ENCODE results near the gene CYP27C1.
"Not testable (repeated sequence)": the region's sequence is repeated elsewhere in the genome, so short reads cannot be mapped to it uniquely, and the experiment has no call there.

The CYP27C1 gene

DNA sequence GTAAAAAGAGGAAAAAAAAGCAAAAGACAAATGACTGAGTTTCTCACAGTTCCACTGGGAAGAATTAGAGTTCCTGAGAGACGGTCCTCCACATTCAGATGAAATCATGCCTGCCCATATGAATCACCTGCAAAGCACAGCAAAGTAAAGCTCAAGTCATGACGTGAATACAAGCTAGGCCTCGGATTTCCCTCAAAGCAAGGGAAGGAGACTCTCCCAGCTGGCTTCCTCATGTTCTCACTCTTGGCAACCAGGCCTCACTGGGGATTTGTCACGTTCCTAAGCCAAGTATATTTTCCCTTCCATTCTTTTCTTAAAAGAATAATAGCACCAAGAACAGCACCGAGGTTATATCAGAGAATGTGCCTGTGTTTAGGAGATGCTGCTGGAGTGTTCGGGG is 47.0 kb downstream of the CYP27C1 start:
- H3K4me3 ChIP-seq (ENCODE audit: insufficient read depth, low read depth, low read length, poor library complexity, severe bottlenecking), result no peak overlapping the region
- H3K36me3 ChIP-seq (ENCODE audit: control insufficient read depth, insufficient read depth, low read length), result no peaks in the 10 kb centered on the region
- H3K27ac ChIP-seq (ENCODE audit: insufficient read depth, low read length, poor library complexity, severe bottlenecking), result no peak overlapping the region

DNA sequence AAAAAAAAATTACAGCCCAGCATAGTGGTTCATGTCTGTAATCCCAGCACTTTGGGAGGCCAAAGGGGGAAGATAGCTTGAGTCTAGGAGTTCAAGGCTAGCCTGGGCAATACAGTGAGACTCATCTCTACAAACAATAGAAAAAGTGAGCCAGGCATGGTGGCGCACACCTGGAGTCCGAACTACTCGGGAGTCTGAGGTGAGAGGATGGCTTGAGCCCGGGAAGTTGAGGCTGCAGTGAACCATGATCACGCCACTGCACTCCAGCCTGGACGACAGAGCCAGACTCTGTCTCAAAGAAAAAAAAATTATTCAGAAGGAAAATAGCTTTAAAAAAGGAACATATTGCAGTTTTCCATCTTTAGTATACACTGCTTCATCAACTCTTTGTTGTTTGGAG is 47.8 kb downstream of the CYP27C1 start:
- Histone ChIP-seq H3K9me3 (ENCODE audit: control insufficient read depth, low read length) (no peaks in the 10 kb centered on the region), H3K27ac (ENCODE audit: insufficient read depth, low read length, poor library complexity, severe bottlenecking) (no peak overlapping the region), H3K4me1 (ENCODE audit: control insufficient read depth, insufficient read depth, low read length, poor library complexity, severe bottlenecking) (no peaks in the 10 kb centered on the region), H3K27me3 (replicated peaks; ENCODE audit: control insufficient read depth, insufficient read depth, low read length, poor library complexity, severe bottlenecking) (no peaks in the 10 kb centered on the region), H3K4me3 (ENCODE audit: insufficient read depth, low read depth, low read length, poor library complexity, severe bottlenecking) (no peak overlapping the region), H3K36me3 (ENCODE audit: control insufficient read depth, insufficient read depth, low read length) (no peaks in the 10 kb centered on the region)
- no peak for DNase-seq

More for the DNA sequence above, 47.0 kb downstream of the CYP27C1 start:
- no peak for DNase-seq
- no peaks in the 10 kb centered on the region for H3K9me3 ChIP-seq (ENCODE audit: control insufficient read depth, low read length)
- H3K27me3 ChIP-seq (replicated peaks; ENCODE audit: control insufficient read depth, insufficient read depth, low read length, poor library complexity, severe bottlenecking), result no peaks in the 10 kb centered on the region
- no peaks in the 10 kb centered on the region for H3K4me1 ChIP-seq (ENCODE audit: control insufficient read depth, insufficient read depth, low read length, poor library complexity, severe bottlenecking)

DNA sequence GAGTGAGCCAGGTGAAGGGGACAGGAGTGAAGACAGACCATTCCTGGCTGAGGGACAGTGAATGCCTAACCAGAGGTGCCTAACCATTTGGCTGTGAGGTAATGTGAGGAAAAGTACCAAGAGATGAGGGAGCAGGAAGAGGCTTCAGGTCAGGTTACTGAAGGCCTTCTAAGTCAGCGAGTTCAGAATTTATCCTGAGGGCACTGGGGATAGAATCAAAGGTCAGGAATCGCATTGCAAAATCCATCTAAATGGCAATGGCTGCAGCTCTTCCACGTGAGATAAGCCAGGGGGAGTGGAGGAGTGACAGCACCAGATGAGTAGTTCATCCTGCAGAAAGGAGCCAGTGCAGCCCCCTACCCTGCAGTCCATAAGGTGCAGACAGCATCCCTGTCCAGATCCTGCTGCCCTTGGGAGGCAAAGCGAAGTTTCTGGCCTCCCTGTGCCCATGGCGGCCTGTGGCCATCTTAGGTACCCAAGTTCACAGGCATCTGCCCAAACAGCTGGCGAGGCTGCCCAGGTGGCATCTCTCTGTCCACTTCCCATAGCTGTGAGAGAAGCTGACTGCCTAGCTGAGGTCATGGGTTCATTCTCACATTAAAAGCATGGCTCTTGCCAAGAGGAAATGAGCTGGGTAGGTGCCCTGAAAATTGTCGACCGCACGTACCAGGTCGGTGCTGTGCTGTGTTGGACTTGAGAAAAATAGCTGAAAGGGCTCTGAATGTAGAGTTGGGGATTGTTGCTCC is 49.5 kb downstream of the CYP27C1 start:
- no peak overlapping the region for H3K27ac ChIP-seq (ENCODE audit: insufficient read depth, low read length, poor library complexity, severe bottlenecking)
- no peaks in the 10 kb centered on the region for H3K4me1 ChIP-seq (ENCODE audit: control insufficient read depth, insufficient read depth, low read length, poor library complexity, severe bottlenecking)
- H3K9me3 ChIP-seq (ENCODE audit: control insufficient read depth, low read length), result no peaks in the 10 kb centered on the region
- no peaks in the 10 kb centered on the region for H3K36me3 ChIP-seq (ENCODE audit: control insufficient read depth, insufficient read depth, low read length)
- no peaks in the 10 kb centered on the region for H3K27me3 ChIP-seq (replicated peaks; ENCODE audit: control insufficient read depth, insufficient read depth, low read length, poor library complexity, severe bottlenecking)
- H3K4me3 ChIP-seq (ENCODE audit: insufficient read depth, low read depth, low read length, poor library complexity, severe bottlenecking), result no peak overlapping the region
- no peak for DNase-seq

DNA sequence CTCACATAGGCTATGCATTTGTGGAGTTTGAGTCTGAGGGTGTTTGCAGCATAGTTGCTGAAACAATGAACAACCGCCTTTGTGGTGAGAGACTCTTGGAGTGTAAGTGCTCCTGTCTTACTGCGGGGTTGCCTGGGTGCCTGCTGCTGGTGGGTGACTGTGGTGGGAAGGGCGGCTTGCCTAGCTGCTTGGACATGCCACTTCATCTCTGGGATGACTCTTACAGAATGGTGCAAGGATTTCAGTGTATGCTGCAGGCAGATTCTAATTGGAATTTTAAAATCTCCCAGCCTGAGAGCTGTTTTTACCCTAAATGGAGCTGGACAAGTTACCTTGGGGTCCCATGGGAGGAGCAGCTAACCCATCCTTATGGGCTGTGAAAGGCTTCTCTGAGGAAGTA is 50.1 kb downstream of the CYP27C1 start:
- no peaks in the 10 kb centered on the region for H3K27me3 ChIP-seq (replicated peaks; ENCODE audit: control insufficient read depth, insufficient read depth, low read length, poor library complexity, severe bottlenecking)
- no peak overlapping the region for H3K4me3 ChIP-seq (ENCODE audit: insufficient read depth, low read depth, low read length, poor library complexity, severe bottlenecking)
- H3K27ac ChIP-seq (ENCODE audit: insufficient read depth, low read length, poor library complexity, severe bottlenecking), result no peak overlapping the region
- H3K36me3 ChIP-seq (ENCODE audit: control insufficient read depth, insufficient read depth, low read length), result no peaks in the 10 kb centered on the region
- H3K9me3 ChIP-seq (ENCODE audit: control insufficient read depth, low read length), result no peaks in the 10 kb centered on the region
- H3K4me1 ChIP-seq (ENCODE audit: control insufficient read depth, insufficient read depth, low read length, poor library complexity, severe bottlenecking), result no peaks in the 10 kb centered on the region
- no peak for DNase-seq

DNA sequence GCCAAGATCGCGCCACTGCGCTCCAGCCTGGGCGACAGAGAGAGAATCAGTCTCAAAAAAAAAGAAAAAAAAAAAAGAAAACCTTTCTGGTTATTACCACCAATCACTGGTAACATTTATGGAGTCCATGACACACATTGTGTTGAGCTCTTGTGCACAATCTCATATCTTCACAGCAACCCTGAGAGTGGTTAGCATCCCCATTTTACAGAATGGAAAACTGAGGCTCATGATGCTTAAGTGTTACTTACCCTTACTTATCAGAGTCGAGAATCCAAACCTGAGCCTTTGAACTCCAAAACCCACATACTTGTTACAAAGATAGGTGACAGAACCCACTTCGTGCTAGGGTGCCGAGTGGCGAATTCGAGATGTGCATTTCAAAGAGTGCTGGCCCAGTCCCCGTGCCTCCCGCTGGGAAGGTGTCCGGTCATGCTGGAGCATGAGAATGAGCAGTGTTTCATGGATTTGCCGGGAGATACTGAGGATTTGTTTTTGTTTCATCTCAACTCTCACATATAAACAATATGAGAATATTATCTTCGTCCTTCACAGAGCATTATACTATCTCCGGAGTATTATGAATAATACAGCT is 50.9 kb downstream of the CYP27C1 start:
- no peaks in the 10 kb centered on the region for H3K36me3 ChIP-seq (ENCODE audit: control insufficient read depth, insufficient read depth, low read length)
- H3K27me3 ChIP-seq (replicated peaks; ENCODE audit: control insufficient read depth, insufficient read depth, low read length, poor library complexity, severe bottlenecking), result no peaks in the 10 kb centered on the region
- H3K4me1 ChIP-seq (ENCODE audit: control insufficient read depth, insufficient read depth, low read length, poor library complexity, severe bottlenecking), result no peaks in the 10 kb centered on the region
- H3K4me3 ChIP-seq (ENCODE audit: insufficient read depth, low read depth, low read length, poor library complexity, severe bottlenecking), result no peak overlapping the region
- DNase-seq, result no peak
- H3K27ac ChIP-seq (ENCODE audit: insufficient read depth, low read length, poor library complexity, severe bottlenecking), result no peak overlapping the region
- H3K9me3 ChIP-seq (ENCODE audit: control insufficient read depth, low read length), result no peaks in the 10 kb centered on the region

DNA sequence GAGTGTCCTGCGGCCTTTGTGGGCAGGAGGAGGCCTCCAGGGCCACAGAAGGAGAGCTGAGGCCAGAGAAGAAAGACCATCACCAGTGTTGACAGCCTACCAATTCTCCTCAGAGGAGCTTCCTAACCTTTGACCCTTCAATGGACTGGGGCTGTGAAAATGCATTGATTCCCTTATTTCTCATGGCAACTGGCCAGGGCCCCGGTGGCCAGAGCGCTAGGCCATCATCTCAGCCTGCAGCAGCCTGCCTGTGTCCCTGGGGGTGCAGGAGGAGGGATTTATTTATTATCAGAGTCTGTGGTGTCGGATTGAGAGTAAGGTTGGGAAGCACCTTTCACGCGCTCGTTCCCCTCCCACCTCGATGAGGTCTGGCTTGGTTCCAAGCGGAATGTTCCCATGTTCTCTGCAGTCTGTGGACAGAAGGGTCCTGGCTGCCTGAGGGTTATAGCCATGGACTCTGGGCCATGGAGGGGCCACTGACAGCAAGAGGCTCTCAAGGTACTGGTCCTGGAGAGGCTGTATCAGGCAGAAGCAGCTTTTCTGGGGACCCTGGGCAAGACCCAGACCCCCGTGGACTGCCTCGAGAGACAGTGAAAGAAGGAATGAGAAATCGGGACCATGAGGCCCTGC is 53.8 kb downstream of the CYP27C1 start:
- H3K27me3 ChIP-seq (replicated peaks; ENCODE audit: control insufficient read depth, insufficient read depth, low read length, poor library complexity, severe bottlenecking), result no peaks in the 10 kb centered on the region
- no peaks in the 10 kb centered on the region for H3K36me3 ChIP-seq (ENCODE audit: control insufficient read depth, insufficient read depth, low read length)
- no peak for DNase-seq
- H3K4me1 ChIP-seq (ENCODE audit: control insufficient read depth, insufficient read depth, low read length, poor library complexity, severe bottlenecking), result no peaks in the 10 kb centered on the region
- H3K4me3 ChIP-seq (ENCODE audit: insufficient read depth, low read depth, low read length, poor library complexity, severe bottlenecking), result no peak overlapping the region
- no peak overlapping the region for H3K27ac ChIP-seq (ENCODE audit: insufficient read depth, low read length, poor library complexity, severe bottlenecking)
- H3K9me3 ChIP-seq (ENCODE audit: control insufficient read depth, low read length), result no peaks in the 10 kb centered on the region

DNA sequence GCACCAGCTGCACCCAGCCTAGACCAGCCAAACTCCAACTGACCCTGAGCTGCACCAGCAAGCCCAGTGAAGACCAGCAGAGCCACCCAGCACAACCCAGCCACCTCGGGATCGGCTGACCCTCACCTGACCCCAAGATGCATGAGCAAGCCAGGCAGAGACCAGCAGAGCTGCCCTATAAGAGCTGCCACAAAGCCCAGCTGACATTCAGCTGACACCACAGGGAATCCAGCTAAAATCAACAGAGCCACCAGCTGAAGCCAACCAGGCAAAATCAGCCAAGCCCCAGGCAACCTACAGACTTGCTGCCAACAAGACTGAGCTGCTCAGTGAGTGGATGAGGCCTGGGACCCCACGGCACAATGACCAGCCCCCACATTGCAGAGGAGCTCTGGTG is 54.6 kb downstream of the CYP27C1 start:
- no peaks in the 10 kb centered on the region for H3K27me3 ChIP-seq (replicated peaks; ENCODE audit: control insufficient read depth, insufficient read depth, low read length, poor library complexity, severe bottlenecking)
- H3K4me3 ChIP-seq (ENCODE audit: insufficient read depth, low read depth, low read length, poor library complexity, severe bottlenecking), result no peak overlapping the region
- H3K27ac ChIP-seq (ENCODE audit: insufficient read depth, low read length, poor library complexity, severe bottlenecking), result no peak overlapping the region

DNA sequence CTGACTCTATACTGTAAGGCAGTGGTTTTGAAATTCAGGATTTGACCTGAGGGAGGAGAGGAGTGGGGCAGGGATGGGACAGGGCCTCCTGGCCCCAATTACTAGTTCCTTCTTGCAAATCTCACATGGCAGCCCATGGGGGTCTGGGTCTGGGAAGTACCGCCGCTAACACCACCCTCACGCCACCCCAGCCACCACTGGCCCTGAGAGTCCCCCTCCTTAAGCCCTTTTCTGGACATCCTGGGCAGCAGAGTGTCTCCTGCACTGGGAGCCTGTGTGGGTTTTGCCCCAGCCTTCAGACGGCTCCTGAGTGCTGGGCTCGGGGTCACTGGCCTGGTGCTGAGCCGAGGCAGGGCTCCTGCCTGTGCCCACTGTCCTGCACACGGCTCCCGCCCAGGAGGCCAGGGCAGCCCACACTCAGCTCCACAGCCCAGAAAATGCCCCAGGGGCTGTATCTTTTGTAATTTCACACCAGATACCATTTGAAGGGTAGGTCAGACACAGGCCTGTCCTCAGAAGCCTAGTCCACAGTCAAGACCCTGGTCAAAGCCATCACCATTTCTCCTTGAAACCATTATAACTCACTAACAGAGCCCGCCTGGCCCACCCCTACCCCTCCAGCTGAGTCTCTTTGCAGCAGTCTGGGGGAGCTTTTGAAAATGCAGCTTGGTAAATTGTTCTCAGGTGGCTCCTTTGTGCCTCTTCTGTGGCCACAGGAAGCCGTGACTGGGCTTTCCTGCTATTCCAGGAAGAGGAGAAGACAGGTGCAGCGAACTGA is 55.1 kb downstream of the CYP27C1 start:
- no peak overlapping the region for H3K27ac ChIP-seq (ENCODE audit: insufficient read depth, low read length, poor library complexity, severe bottlenecking)
- H3K4me3 ChIP-seq (ENCODE audit: insufficient read depth, low read depth, low read length, poor library complexity, severe bottlenecking), result no peak overlapping the region
- DNase-seq, result no peak
- H3K36me3 ChIP-seq (ENCODE audit: control insufficient read depth, insufficient read depth, low read length), result no peaks in the 10 kb centered on the region
- no peaks in the 10 kb centered on the region for H3K27me3 ChIP-seq (replicated peaks; ENCODE audit: control insufficient read depth, insufficient read depth, low read length, poor library complexity, severe bottlenecking)
- no peaks in the 10 kb centered on the region for H3K4me1 ChIP-seq (ENCODE audit: control insufficient read depth, insufficient read depth, low read length, poor library complexity, severe bottlenecking)
- H3K9me3 ChIP-seq (ENCODE audit: control insufficient read depth, low read length), result no peaks in the 10 kb centered on the region

More for the DNA sequence above, 54.6 kb downstream of the CYP27C1 start:
- DNase-seq, result no peak
- Histone ChIP-seq H3K4me1 (ENCODE audit: control insufficient read depth, insufficient read depth, low read length, poor library complexity, severe bottlenecking) (no peaks in the 10 kb centered on the region), H3K36me3 (ENCODE audit: control insufficient read depth, insufficient read depth, low read length) (no peaks in the 10 kb centered on the region), H3K9me3 (ENCODE audit: control insufficient read depth, low read length) (no peaks in the 10 kb centered on the region)

DNA sequence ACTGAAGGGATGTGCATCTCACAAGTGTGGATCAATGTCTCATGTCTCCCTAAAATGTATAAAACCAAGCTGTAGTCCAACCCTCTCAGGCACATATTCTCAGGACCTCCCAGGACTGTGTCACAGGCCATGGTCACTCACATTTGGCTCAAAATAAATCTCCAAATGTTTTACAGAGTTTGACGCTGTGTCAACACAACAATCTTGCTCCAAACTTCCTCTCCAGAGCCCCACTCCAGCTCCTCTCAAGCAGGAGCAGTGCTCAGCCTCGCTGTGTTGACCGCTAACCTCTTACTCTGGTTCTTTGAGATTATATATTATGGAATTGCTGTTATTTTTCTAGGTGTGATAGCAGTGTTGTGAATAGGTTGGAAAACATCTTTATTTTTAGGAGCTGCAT is 56.2 kb downstream of the CYP27C1 start:
- no peaks in the 10 kb centered on the region for H3K9me3 ChIP-seq (ENCODE audit: control insufficient read depth, low read length)
- H3K4me1 ChIP-seq (ENCODE audit: control insufficient read depth, insufficient read depth, low read length, poor library complexity, severe bottlenecking), result no peaks in the 10 kb centered on the region
- H3K36me3 ChIP-seq (ENCODE audit: control insufficient read depth, insufficient read depth, low read length), result no peaks in the 10 kb centered on the region
- DNase-seq, result no peak
- no peak overlapping the region for H3K27ac ChIP-seq (ENCODE audit: insufficient read depth, low read length, poor library complexity, severe bottlenecking)
- no peak overlapping the region for H3K4me3 ChIP-seq (ENCODE audit: insufficient read depth, low read depth, low read length, poor library complexity, severe bottlenecking)
- H3K27me3 ChIP-seq (replicated peaks; ENCODE audit: control insufficient read depth, insufficient read depth, low read length, poor library complexity, severe bottlenecking), result no peaks in the 10 kb centered on the region

DNA sequence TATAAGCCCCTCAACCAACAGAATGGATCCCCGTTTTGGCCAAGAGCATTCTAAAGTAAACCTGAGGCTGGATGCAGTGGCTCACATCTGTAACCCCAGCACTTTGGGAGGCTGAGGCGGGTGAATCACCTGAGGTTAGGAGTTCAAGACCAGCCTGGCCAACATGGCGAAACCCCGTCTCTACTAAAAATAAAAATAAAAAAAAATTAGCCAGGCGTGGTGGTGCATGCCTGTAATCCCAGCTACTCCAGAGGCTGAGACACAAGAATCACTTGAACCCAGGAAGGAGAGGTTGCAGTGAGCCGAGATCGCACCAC is 57.1 kb downstream of the CYP27C1 start:
- not testable (repeated sequence) for H3K36me3 ChIP-seq (ENCODE audit: control insufficient read depth, insufficient read depth, low read length); H3K4me1 ChIP-seq (ENCODE audit: control insufficient read depth, insufficient read depth, low read length, poor library complexity, severe bottlenecking); H3K9me3 ChIP-seq (ENCODE audit: control insufficient read depth, low read length); H3K4me3 ChIP-seq (ENCODE audit: insufficient read depth, low read depth, low read length, poor library complexity, severe bottlenecking); DNase-seq; H3K27me3 ChIP-seq (replicated peaks; ENCODE audit: control insufficient read depth, insufficient read depth, low read length, poor library complexity, severe bottlenecking); H3K27ac ChIP-seq (ENCODE audit: insufficient read depth, low read length, poor library complexity, severe bottlenecking)
